Upper lobe of right lung (tissue), 1 donor: ENCODE measurements around the gene ECE2. TPM values are rescaled to one million over a fixed set of nuclear protein-coding genes. Genes with fewer than 3 reads are reported as not detected.

Experiments
- ATAC-seq: fragments of 200-7000 bp; cut with Tn5 transposase; one replicate; pipeline ENCODE4 v1.9.1; 2020; ENCODE audit warnings: mild to moderate bottlenecking, moderate library complexity
- DNase-seq: peaks from one replicate; pipeline ENCODE4 v3.0.0-alpha.2; 2020
- H3K27ac ChIP-seq: fragments of 200-600 bp; one replicate; pipeline ENCODE4 v1.8.0; 2022
- H3K27me3 ChIP-seq: fragments of 200-600 bp; one replicate; pipeline ENCODE4 v1.8.0; 2022; ENCODE audit warnings: mild to moderate bottlenecking
- H3K36me3 ChIP-seq: fragments of 200-600 bp; one replicate; pipeline ENCODE4 v1.8.0; 2022
- H3K4me1 ChIP-seq: fragments of 200-600 bp; one replicate; pipeline ENCODE4 v1.8.0; 2022
- H3K4me3 ChIP-seq: fragments of 200-600 bp; one replicate; pipeline ENCODE4 v1.8.0; 2022; ENCODE audit warnings: mild to moderate bottlenecking
- H3K9me3 ChIP-seq: fragments of 200-600 bp; one replicate; pipeline ENCODE4 v1.8.0; 2022
- intact Hi-C: fragments of 100-400 bp; cut with DNase I; formaldehyde crosslinking; loops from one replicate; pipeline ENCODE4 v1.11.0; 2022
- total RNA-seq: library from RNA; stranded (reverse); fragmentation: NEBNext Ultra II Directional; extraction: Animal tissue kit (Norgen Biotek cat#: 25700); gene quantifications from one replicate; pipeline ENCODE4 v1.2.1, GENCODE V29; 2021
- TF ChIP-seq, protein P1 (sequence below): fragments of 200-600 bp; IDR thresholded peaks from one replicate; pipeline ENCODE4 v1.8.0; 2022; ENCODE audit warnings: antibody characterized with exemption
- donor health status: DM: no; HTN: yes; CAD: no; lungs with severe emphysema.

The ECE2 gene
- total RNA-seq, 1 donor from 2014 or later, result not detected

DNA sequence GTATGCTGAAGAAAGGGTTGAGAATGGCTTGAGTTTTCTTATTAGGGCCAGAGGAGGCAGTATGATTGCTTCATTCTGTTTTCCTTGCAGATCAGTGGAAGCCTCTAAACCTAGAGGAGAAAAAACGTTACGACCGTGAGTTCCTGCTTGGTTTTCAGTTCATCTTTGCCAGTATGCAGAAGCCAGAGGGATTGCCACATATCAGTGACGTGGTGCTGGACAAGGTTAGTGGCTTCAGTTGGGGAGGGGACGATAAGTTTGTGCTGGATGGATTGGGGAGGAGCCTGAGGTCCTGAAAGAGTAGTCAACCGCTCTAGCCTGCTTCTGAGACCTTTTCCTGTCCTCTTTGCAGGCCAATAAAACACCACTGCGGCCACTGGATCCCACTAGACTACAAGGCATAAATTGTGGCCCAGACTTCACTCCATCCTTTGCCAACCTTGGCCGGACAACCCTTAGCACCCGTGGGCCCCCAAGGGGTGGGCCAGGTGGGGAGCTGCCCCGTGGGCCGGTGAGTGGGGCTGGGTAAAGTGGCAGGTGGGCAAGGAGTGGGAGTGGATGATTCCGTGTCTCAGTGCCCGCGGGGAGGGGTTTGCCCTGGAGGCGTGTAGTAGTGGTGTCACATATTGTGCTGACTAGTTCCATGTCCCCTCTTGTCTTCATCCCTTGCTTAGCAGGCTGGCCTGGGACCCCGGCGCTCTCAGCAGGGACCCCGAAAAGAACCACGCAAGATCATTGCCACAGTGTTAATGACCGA, 47.1 kb downstream of the ECE2 start:
- no peaks in the 10 kb centered on the region for H3K27me3 ChIP-seq
- peak overlapping the region; percentile 1 for H3K27ac ChIP-seq
- TF ChIP-seq, protein P1, sequence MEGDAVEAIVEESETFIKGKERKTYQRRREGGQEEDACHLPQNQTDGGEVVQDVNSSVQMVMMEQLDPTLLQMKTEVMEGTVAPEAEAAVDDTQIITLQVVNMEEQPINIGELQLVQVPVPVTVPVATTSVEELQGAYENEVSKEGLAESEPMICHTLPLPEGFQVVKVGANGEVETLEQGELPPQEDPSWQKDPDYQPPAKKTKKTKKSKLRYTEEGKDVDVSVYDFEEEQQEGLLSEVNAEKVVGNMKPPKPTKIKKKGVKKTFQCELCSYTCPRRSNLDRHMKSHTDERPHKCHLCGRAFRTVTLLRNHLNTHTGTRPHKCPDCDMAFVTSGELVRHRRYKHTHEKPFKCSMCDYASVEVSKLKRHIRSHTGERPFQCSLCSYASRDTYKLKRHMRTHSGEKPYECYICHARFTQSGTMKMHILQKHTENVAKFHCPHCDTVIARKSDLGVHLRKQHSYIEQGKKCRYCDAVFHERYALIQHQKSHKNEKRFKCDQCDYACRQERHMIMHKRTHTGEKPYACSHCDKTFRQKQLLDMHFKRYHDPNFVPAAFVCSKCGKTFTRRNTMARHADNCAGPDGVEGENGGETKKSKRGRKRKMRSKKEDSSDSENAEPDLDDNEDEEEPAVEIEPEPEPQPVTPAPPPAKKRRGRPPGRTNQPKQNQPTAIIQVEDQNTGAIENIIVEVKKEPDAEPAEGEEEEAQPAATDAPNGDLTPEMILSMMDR, result no peak
- peaks cover 90% of the 10 kb centered on the region for H3K36me3 ChIP-seq
- no peaks in the 10 kb centered on the region for H3K9me3 ChIP-seq
- no peak for DNase-seq
- H3K4me3 ChIP-seq, result no peak overlapping the region
- ATAC-seq, result no peak
- intact Hi-C loops, result no loop called here
- peaks cover 35% of the 10 kb centered on the region for H3K4me1 ChIP-seq

- Histone ChIP-seq H3K27ac (no peak overlapping the region), H3K36me3 (peaks cover 90% of the 10 kb centered on the region), H3K4me1 (peaks cover 28% of the 10 kb centered on the region), H3K9me3 (no peaks in the 10 kb centered on the region), H3K4me3 (no peak overlapping the region), H3K27me3 (no peaks in the 10 kb centered on the region)
- DNase-seq (no peak), ATAC-seq (no peak)
- TF ChIP-seq, protein P1, result no peak
- intact Hi-C loops, result no loop called here
These were observed 47.9 kb downstream of the ECE2 start for GRCh38 chr3:184323696-184324095.

GRCh38 chr3:184325269-184325668, 49.4 kb downstream of the ECE2 start:
- peaks cover 16% of the 10 kb centered on the region for H3K4me1 ChIP-seq
- peaks cover 100% of the 10 kb centered on the region for H3K36me3 ChIP-seq
- no peak overlapping the region for H3K4me3 ChIP-seq
- ATAC-seq (no peak), DNase-seq (no peak)
- no peaks in the 10 kb centered on the region for H3K9me3 ChIP-seq
- H3K27ac ChIP-seq, result no peak overlapping the region
- intact Hi-C loops, result no loop called here
- TF ChIP-seq, protein P1, result no peak
- no peaks in the 10 kb centered on the region for H3K27me3 ChIP-seq

- intact Hi-C loops, result no loop called here
- Histone ChIP-seq H3K4me1 (peaks cover 10% of the 10 kb centered on the region), H3K9me3 (no peaks in the 10 kb centered on the region)
These were observed 50.0 kb downstream of the ECE2 start for GRCh38 chr3:184325715-184326369.

GRCh38 chr3:184327171-184327570, 51.3 kb downstream of the ECE2 start:
- no peak for ATAC-seq
- intact Hi-C loops, result no loop called here
- DNase-seq, result no peak
- H3K27ac ChIP-seq, result no peak overlapping the region
- peaks cover 1% of the 10 kb centered on the region for H3K4me1 ChIP-seq
- H3K36me3 ChIP-seq, result peaks cover 100% of the 10 kb centered on the region
- H3K4me3 ChIP-seq, result no peak overlapping the region
- no peaks in the 10 kb centered on the region for H3K9me3 ChIP-seq
- TF ChIP-seq, protein P1, result no peak
- H3K27me3 ChIP-seq, result no peaks in the 10 kb centered on the region

More at GRCh38 chr3:184325715-184326369, 50.0 kb downstream of the ECE2 start:
- DNase-seq (no peak), ATAC-seq (no peak)
- Histone ChIP-seq H3K27ac (no peak overlapping the region), H3K36me3 (peaks cover 100% of the 10 kb centered on the region), H3K27me3 (no peaks in the 10 kb centered on the region), H3K4me3 (no peak overlapping the region)
- TF ChIP-seq, protein P1, result no peak
